ENCODE data around the gene NGEF. TPM values are rescaled to one million over a fixed set of nuclear protein-coding genes. Genes with fewer than 3 reads are reported as not detected.
"Not testable (repeated sequence)": the region's sequence is repeated elsewhere in the genome, so short reads cannot be mapped to it uniquely, and the experiment has no call there.

NGEF gene
- total RNA-seq, 1 donor = not detected

DNA sequence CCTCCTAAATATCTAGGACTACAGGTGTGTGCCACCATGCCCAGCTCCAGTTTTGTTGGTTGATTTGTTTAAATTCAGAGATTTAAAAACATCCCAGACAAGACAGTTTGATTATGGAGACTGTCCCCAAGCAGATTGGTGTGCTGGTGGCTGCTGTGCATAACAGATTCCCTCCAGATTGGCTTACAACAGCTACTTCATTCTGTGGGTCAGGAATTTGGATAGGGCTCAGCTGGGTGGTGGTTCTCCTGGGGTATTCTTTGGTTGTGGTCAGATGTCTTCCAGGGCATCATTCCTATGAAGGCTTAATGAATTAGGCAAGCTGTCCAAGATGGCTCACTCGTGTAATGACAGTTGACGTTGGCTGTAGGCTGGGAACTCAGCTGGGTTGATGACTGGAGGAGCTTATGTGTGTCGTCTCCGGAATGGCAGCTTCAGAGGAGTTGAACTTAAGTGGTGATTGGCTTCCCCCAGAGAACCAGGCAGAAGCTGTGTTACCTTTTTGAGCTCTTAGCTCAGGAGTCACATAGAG lies 153.6 kb downstream of the NGEF start:
- no peak for DNase-seq (ENCODE audit: low read depth in 2 of 3, low spot score in 2 of 3)

DNA sequence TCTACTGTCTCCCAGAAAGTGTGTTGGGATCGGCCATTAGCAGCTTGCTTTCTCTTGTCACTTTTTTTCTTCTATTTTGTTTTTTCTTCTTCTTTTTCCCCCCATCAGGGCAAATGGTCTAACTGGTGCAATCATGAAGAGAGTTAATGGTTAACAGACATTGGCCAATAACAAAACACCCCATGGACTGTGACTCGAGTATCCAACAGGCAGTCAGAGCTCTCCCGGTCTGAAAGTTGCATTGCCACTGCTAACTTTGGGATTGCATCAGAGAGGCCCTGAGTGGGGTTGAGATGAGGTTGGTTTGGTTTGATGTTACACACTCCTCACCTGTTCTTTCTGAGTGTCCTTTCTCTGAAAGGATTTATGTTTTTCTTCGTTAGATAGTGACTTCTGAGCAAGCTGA lies 155.9 kb downstream of the NGEF start:
- DNase-seq (ENCODE audit: low read depth in 2 of 3, low spot score in 2 of 3) = no peak

DNA sequence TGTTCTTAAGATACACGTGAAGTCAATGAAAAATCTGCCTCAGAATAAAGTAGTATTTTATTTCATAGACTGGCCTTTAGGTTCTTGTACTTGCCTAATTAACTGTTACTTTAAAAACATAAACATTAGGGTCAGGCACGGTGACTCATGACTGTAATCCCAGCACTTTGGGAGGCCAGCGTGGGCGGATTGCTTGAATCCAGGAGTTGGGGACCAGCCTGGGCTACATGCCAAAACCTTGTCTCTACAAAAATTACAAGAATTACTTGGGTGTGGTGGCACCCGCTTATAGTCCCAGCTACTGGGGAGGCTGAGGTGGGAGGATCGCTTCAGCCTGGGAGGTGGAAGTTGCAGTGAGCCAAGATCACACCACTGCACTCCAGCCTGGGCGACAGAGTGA lies 159.0 kb downstream of the NGEF start:
- DNase-seq (ENCODE audit: low read depth in 2 of 3, low spot score in 2 of 3) = no peak

DNA sequence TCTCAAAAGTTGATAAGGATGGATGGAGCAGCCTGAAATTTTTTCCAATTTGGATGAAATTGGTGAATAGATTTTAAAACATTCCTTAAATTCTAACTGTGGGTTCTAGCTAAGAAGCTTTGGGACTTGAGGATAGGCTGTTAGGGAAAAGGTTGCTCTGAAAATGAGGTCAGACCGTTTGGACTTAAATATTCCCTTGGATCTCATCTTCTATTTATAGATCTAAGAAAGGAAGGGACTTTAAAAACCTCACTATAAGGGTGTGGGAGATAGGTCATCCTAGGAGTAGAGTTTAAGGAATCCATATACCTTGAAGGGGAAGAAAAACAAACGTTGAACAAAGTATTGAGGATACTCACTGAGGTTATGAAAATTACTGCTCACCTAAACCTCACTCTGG lies 160.4 kb downstream of the NGEF start:
- no peak for DNase-seq (ENCODE audit: low read depth in 2 of 3, low spot score in 2 of 3)

DNA sequence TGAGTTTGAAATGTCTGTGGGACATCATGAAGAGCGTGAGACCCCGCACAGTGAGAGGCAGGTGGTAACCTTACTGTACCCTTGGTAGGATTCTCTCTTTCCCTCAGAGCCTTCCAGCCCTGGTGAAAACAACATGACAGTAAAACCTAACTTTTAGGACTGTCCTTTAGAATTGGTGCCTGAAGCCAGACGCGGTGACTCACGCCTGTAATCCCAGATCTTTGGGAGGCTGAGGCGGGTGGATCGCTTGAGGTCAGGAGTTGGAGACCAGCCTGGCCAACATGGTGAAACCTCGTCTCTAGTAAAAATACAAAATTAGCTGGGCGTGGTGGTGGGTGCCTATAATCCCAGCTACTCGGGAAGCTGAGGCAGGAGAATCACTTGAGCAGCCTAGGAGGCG lies 161.0 kb downstream of the NGEF start:
- DNase-seq (ENCODE audit: low read depth in 2 of 3, low spot score in 2 of 3) = not testable (repeated sequence)

DNA sequence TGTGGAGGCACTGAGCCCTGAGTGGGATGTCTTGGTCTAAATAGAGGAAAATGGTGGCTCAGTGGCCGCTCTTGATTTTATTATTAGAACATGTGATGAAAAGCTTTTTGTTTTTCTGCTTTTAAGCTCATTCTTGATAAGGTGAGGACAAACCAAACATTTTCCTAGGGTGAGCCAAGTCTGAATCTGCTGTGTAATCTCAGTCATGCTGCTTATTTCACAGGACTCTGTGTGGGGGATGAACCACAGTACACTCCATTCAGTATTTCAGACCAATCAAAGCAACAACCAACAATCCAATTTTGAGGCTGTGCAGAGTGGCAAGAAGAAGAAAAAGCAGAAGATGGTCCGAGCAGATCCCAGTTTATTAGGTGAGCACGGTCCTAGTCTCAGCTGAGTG lies 163.0 kb downstream of the NGEF start:
- no peak for DNase-seq (ENCODE audit: low read depth in 2 of 3, low spot score in 2 of 3)

DNA sequence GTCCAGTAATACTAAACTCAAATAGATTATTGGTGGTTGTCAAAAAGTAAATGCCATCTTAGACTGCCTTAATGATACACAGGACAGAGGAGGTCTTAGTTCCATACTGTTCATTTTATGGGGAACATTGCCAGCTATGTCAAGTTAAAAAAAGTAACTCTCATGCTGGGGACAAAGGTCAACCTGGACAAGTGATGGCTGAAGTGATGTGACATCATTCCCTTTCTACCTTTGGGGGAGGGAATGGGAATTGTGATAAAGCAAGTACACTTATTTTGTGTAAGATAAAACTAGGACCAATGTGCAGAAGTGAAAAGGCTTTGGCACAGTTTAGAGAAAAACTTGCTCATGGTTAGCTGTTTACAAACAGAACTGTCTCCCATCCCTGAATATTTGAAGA lies 167.0 kb downstream of the NGEF start:
- DNase-seq (ENCODE audit: low read depth in 2 of 3, low spot score in 2 of 3) = no peak

DNA sequence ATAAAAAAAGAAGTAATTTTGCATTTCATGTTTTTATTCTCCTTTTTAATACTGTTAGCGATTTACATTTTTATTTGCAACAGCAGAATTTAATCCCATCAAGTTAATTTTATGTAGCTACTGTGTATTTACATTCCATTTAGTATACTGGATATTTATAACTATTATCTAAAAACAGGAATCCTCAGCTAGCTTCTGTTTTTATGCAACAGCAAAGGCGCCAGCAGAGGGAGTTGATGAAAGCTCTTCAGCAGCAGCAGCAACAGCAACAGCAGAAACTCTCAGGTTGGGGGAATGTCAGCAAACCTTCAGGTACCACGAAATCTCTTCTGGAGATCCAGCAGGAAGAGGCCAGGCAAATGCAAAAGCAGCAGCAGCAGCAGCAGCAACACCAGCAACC lies 169.2 kb downstream of the NGEF start:
- peak in 1 of 3 donors; percentile 4 for DNase-seq (ENCODE audit: low read depth in 2 of 3, low spot score in 2 of 3)

DNA sequence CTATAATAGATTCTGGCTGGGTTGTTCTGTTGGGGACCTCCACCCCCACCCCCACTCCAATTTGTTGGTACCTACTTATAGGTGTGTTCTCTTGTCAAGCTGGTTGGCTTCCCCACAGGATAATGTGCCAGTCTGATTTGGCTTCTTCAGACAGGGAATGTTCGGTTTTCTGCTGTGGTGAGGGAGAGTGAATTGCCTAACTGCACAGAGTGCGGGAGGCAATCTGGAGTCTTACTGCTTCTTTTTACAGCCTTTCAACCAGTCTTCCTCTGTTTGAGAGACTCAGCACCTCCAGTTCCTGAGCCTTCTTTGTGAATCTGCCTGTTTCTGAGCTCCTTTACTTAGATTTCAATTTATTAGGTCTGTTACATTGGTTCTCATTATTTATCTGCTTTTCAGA lies 170.4 kb downstream of the NGEF start:
- no peak for DNase-seq (ENCODE audit: low read depth in 2 of 3, low spot score in 2 of 3)

DNA sequence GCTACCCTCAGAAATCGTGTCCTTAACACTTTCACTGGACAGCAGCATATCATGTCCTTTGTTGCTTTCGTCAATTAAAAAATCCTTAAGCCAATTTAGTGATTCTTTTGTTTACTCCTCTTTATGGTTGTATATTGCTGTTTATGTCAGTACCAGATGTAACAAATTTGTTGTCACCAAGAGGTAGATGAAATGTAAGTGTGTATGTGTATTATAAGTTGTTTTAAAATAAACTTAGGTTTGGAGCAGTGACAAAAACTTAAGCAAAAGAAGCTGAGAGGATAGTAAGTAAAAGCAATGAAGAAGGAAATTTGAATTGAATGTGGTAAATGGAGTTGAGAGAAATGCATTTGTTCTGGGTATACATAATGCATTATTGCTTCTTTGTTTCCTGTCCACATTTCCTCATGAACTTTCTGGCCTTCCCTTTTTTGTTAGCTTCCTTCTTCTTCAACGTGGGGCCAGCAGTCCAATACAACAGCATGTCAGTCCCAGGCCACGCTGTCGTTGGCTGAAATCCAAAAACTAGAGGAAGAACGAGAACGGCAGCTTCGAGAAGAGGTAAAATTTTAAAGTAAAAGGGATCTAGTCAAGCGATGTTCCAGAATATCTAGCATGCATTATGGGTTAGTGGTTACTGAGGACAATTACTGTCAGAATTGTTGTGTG lies 173.5 kb downstream of the NGEF start:
- peak in 2 of 3 donors; percentile 51 to 74 for DNase-seq (ENCODE audit: low read depth in 2 of 3, low spot score in 2 of 3)

DNA sequence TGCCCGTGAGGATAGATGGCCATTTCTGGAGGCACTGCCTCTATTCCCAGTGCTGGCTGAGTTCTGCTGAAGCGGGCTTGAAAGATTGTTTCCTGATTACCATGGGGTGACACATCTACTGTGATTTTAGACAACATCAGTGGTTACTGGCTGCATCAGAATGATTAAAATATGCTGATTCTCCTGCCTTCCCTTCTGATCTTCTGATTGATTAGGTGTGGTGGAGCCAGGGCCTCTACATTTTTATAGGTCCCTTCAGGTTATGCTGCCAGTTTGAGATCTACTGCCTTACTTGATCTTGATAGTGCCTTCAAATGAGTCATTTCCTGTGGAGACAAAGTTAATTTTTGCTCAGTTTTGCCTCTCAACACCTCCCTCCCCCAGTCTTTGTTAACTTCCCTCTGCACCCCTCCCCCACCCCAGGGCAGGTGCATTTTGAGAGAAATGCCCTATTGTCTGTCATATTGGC lies 174.6 kb downstream of the NGEF start:
- peak; percentile 5 to 67 (median 65) for DNase-seq (ENCODE audit: low read depth in 2 of 3, low spot score in 2 of 3)

DNA sequence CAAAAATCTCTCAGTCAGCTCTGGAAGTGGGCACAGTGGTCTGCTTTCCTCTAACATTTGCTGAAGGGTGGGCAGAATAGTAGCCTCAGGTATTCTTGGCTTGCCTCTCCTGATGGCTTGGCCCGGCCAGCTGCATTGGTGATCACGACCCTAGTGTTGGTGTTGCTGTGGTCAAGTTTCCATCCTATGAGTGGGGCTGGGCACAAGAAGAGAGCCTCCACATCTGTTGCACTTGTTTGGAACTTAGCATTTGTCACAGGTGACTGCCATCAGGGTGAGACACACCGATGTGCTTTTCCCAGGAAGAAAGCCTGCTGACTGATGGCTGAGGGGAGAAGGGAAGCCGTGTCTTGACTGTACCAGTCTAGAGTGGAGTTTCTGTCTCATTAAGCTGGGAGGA lies 176.1 kb downstream of the NGEF start:
- DNase-seq (ENCODE audit: low read depth in 2 of 3, low spot score in 2 of 3) = no peak

DNA sequence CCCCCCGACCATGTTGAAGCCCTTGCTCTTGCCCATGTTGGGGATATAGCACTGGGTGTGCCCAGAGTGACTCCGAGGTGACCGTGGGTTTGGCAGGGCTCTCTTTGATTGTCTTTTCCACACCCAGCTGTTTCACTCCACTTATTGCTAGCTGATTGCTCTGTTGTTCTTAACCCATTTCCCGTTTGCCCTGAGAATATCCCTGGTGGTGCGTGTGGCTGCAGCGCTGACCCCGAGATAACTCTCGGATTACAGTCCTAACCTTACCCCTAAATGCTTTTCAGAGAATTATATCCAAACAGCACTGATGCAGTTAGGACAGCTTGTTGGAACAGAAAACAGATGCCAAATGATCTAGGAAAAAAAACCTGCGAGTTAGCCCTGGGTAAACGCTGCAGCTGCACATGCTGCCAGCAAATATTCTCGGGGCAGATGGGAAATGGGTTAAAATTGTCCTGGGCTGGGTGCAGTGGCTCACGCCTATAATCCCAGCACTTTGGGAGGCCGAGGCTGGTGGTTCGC lies 177.3 kb downstream of the NGEF start:
- no peak for DNase-seq (ENCODE audit: low read depth in 2 of 3, low spot score in 2 of 3)

DNA sequence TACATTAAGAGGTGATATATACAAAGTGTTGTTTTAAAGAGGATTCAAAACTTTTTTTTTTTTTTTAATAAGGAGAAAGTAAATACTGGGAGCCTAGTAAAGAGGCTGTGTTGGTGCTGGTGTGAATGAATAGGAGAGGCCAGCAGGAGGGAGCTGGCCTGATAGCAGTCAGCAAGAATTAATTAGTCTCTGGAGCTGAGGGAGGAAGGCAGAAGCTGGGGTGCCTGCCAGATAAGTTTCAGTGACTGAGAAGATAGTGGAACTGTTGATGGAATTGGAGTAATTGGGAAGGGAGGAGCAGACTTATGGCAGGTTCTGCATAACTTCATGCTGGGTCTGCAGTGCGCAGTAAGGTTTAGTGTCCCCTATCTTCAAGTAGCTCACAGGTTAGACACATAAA lies 179.2 kb downstream of the NGEF start:
- no peak for DNase-seq (ENCODE audit: low read depth in 2 of 3, low spot score in 2 of 3)

DNA sequence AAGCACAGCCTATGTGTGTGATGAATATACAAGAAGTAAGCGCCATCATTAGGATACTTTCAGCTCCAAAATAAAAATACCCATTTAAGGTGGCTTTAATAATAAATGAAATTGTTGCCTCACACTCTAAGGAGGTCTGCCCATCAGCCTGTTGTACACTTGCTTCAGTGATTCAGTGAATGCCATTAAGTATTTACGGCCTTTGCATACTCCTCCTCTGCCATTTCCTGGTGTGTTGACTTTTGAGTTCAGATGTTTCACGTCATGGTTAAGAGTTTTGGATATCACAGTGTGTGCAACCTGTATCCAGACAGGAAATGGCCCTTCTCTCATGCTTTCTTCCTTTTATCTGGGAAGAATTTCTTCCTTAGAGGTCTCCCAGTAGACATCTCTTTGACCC lies 181.6 kb downstream of the NGEF start:
- DNase-seq (ENCODE audit: low read depth in 2 of 3, low spot score in 2 of 3) = no peak

DNA sequence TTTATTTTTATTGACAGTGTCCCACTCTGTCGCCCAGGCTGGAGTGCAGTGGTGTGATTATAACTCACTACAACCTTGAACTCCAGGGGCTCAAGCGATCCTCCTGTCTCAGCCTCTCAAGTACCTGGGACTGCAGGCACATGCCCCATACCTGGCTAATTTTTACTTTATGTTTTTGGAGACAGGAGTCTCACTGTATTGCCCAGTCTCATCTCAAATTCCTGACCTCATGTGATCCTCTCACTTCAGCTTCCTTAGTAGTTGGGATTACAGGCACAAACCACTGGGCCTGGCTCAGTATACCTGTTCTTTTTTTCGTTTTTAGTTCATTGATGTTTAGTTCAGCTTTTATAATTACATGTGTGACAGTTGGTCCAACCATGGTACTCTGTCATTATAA lies 183.1 kb downstream of the NGEF start:
- no peak for DNase-seq (ENCODE audit: low read depth in 2 of 3, low spot score in 2 of 3)

Small RNA genes within 50 kb of the gene (small RNA-seq; reads per million reads assigned to genes)
- not detected for gene RF00019

Other genes with a start within 250 kb of the NGEF start
- gene KCNJ13, start 236.7 kb downstream of the NGEF start, total RNA-seq = not detected
- 0.54 TPM for gene SNORC, start 143.0 kb downstream of the NGEF start, total RNA-seq
- not detected for gene NEU2, start 19.4 kb upstream of the NGEF start, total RNA-seq
- gene INPP5D, start 47.1 kb upstream of the NGEF start, total RNA-seq = 302 TPM
- 11.3 TPM for gene ATG16L1, start 238.4 kb upstream of the NGEF start, total RNA-seq